ENCODE data around the gene KRTAP20-3. TPM values are rescaled to one million over a fixed set of nuclear protein-coding genes. Genes with fewer than 3 reads are reported as not detected.

Gene KRTAP20-3
- total RNA-seq, 4 donors from 2014 or later: not detected

GRCh38 chr21:30674312-30674711 is 31.6 kb downstream of the KRTAP20-3 start:
- Histone ChIP-seq H3K27ac (no peak overlapping the region), H3K4me1 (no peaks in the 10 kb centered on the region), H3K36me3 (no peaks in the 10 kb centered on the region), H3K27me3 (no peaks in the 10 kb centered on the region), H3K9me3 (peaks cover 0 to 6% (median 0%) of the 10 kb centered on the region in 3 donors), H3K4me3 (no peak overlapping the region)
- 57 to 92% methylated on average over 1 of the region's 1 CpG for WGBS, 2 donors (ENCODE audit: low coverage in 1 of 2)
- TF ChIP-seq POLR2AphosphoS5 (IDR thresholded peaks at IDR 0.05) (no peak), CTCF (IDR thresholded peaks at IDR 0.05) (no peak), POLR2A (IDR thresholded peaks at IDR 0.05) (no peak), EP300 (IDR thresholded peaks at IDR 0.05) (no peak)
- no peak for ATAC-seq

DNA sequence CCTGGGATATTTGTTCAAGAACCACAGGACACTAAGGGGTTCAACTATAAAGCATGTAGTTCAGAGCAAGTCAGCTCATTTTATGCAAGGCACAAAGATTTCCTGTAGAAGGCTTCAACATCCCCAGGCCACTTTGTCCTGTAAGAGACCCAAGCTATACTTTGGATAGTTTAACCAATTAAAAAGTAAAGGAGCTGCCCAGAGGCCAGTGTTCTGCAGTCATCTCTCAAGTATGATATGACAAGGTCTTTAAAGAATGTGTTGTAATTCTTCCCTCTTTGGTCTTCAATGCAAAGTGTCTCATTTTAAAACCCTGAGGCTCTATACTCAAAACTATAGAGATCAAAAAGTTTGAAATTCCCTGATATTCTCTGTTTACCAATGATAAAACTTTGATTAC is 34.1 kb downstream of the KRTAP20-3 start:
- ATAC-seq: no peak
- TF ChIP-seq POLR2A (IDR thresholded peaks at IDR 0.05) (no peak), POLR2AphosphoS5 (IDR thresholded peaks at IDR 0.05) (no peak), CTCF (IDR thresholded peaks at IDR 0.05) (no peak), EP300 (IDR thresholded peaks at IDR 0.05) (no peak)
- H3K27ac ChIP-seq: no peak overlapping the region
- no peaks in the 10 kb centered on the region for H3K36me3 ChIP-seq
- no peaks in the 10 kb centered on the region for H3K4me1 ChIP-seq
- no peaks in the 10 kb centered on the region for H3K27me3 ChIP-seq
- H3K4me3 ChIP-seq: no peak overlapping the region
- peaks cover 0 to 6% (median 0%) of the 10 kb centered on the region in 3 donors for H3K9me3 ChIP-seq

- Histone ChIP-seq H3K9me3 (peaks cover 0 to 6% (median 0%) of the 10 kb centered on the region in 3 donors), H3K36me3 (no peaks in the 10 kb centered on the region), H3K4me1 (no peaks in the 10 kb centered on the region), H3K27ac (no peak overlapping the region), H3K4me3 (no peak overlapping the region), H3K27me3 (no peaks in the 10 kb centered on the region)
- TF ChIP-seq POLR2AphosphoS5 (IDR thresholded peaks at IDR 0.05) (no peak), CTCF (IDR thresholded peaks at IDR 0.05) (no peak), POLR2A (IDR thresholded peaks at IDR 0.05) (no peak), EP300 (IDR thresholded peaks at IDR 0.05) (no peak)
- 19 to 20% methylated on average over 1 of the region's 1 CpG for WGBS, 2 donors (ENCODE audit: low coverage in 1 of 2)
- ATAC-seq: no peak
Observed at GRCh38 chr21:30680586-30680985, 37.9 kb downstream of the KRTAP20-3 start.

DNA sequence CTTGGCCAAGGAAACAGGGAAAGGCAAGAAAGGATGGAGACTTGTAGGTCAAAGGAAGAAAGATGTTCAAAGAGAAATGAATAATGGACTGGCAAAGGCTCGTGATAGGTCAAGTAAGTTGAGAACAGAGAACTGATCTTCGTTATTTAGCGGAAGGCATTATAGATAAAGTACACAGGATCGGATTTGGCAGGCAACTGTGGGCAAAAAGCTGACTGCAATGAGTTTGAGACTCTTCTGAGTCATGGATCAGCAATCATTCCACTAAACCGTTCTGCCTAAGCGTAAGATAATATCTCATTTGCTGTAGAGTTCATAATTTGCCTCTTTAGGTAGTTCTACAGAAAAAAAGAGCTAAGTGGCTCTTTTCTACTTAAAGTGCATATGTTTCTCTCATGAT is 41.8 kb downstream of the KRTAP20-3 start:
- TF ChIP-seq EP300 (IDR thresholded peaks at IDR 0.05) (no peak), POLR2AphosphoS5 (IDR thresholded peaks at IDR 0.05) (no peak), CTCF (IDR thresholded peaks at IDR 0.05) (no peak), POLR2A (IDR thresholded peaks at IDR 0.05) (no peak)
- peaks cover 0 to 6% (median 0%) of the 10 kb centered on the region in 3 donors for H3K9me3 ChIP-seq
- WGBS, 2 donors (ENCODE audit: low coverage in 1 of 2): 71 to 75% methylated on average over 4 to 6 of the region's 6 CpGs

DNA sequence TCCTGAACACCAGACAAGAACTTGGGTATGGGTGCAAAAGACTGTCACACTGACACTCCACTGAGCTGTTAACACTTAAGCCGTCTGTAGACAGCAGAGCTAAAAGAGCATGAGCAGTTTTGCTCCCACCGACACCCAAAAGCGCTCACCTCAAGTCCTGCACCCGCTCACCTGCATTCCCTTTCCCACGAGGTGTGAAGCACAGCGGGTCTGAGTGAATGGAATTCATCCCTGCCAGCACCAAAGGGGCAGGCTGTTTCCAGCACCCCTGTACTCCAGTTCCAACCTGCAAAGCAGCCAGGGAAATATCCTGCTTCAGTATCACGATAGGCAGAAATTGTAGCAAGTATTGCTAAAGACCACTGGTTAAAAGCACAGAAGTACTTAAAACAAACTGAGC is 47.2 kb downstream of the KRTAP20-3 start:
- ATAC-seq: no peak
- 67 to 75% methylated on average over 1 to 5 of the region's 7 CpGs for WGBS, 2 donors (ENCODE audit: low coverage in 1 of 2)
- no peak for TF ChIP-seq POLR2A (IDR thresholded peaks at IDR 0.05)
- TF ChIP-seq EP300 (IDR thresholded peaks at IDR 0.05): no peak
- no peak for TF ChIP-seq POLR2AphosphoS5 (IDR thresholded peaks at IDR 0.05)
- no peak for TF ChIP-seq CTCF (IDR thresholded peaks at IDR 0.05)

More for the DNA sequence above, 41.8 kb downstream of the KRTAP20-3 start:
- H3K4me1 ChIP-seq: no peaks in the 10 kb centered on the region
- no peaks in the 10 kb centered on the region for H3K27me3 ChIP-seq
- no peak overlapping the region for H3K27ac ChIP-seq
- H3K4me3 ChIP-seq: no peak overlapping the region
- ATAC-seq: no peak
- H3K36me3 ChIP-seq: no peaks in the 10 kb centered on the region

More for the DNA sequence above, 47.2 kb downstream of the KRTAP20-3 start:
- Histone ChIP-seq H3K27ac (no peak overlapping the region), H3K4me1 (no peaks in the 10 kb centered on the region), H3K4me3 (no peak overlapping the region), H3K27me3 (no peaks in the 10 kb centered on the region), H3K9me3 (peaks cover 0 to 4% (median 0%) of the 10 kb centered on the region in 3 donors), H3K36me3 (no peaks in the 10 kb centered on the region)
